NCI-H1694 treated with DMSO at 0.1 percent for 48 hours (cell line): Measurements from ENCODE around the gene GNA14.
"Not testable (repeated sequence)": the region's sequence is repeated elsewhere in the genome, so short reads cannot be mapped to it uniquely, and the experiment has no call there.

Source experiments
- DNase-seq: peaks from one replicate; lab custom pipeline; 2025; lab: John Stamatoyannopoulos, UW

The GNA14 gene

DNA sequence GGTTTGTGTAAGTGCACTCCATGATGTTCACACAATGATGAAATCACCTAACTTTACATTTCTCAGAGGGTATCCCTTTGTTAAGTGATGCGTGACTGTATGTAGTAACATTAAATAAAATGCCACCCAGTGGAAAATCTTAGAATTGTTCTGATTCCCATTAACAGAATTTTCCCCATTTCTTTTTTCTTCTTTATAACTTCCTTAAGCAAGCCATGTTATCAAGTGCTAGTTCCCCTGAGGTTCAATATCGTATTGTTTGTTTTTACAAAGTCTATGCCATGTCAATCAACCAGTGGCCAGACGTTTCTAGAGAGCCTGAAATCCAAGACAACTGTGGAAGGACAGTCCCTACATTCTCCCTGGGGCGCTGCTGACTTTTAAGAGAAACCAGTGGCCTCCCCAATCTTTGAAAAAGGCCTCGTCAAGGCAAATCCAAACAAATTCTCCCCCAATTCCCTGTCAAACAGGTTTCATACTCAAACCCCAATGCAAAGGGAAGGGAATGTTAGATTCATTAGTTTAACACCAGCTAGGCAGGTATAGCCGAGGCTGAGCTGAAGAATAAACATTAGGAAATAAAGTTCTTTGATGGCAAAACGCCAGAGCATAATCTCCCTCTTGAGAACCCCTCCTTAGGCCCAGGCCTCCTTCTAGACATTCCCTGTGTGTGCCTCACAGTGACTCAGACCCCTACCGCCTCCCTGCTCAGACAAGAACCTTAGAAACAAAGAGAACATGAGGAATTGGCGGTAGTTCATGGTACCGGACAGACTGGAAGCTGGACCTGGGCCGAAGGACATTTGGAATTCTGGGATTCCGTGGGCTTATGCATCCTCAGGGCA lies 198.7 kb downstream of the GNA14 start:
- no peak for DNase-seq

DNA sequence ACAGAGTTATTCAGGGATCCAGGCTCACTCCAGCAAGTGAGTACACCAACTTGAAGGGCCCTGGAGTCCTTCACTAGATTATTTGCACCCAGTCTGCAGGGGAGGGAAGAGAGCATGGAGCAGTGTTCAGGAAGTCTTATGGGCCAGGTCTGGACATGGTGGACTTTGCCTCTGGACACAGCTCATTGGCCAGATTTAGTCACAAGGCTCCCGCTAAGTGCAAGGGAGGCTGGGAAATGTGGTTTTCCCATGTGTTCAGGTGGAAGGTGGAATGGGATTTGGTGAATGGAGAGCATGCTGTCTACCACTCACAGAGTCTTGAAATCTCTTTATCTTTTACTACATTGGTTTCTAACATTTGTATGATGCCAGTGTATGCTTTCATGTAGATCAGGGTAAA lies 200.5 kb downstream of the GNA14 start:
- no peak for DNase-seq

DNA sequence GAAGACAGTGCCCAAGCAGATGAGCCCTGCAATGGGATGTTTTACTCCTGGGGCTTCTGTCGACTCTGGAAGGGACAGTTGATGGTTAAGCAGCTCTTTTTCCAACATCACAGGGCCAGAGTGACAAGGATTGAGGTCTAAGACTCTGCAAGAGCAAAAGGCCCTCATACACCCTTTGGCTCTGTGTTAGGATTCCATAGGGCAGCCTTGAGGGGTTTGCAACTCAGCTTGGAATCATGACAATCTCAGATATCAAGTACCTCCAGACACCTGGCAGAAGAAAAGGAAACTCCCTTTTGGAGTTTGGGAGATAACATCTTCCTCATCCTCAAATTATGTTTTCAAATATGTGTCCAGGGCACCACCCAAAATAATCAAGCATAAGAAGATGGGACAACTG lies 205.7 kb downstream of the GNA14 start:
- DNase-seq = no peak

- DNase-seq = not testable (repeated sequence)
Measured at GRCh38 chr9:77441124-77441523, 207.0 kb downstream of the GNA14 start.

GRCh38 chr9:77440057-77440456 lies 208.1 kb downstream of the GNA14 start:
- DNase-seq = no peak

- no peak for DNase-seq
Measured at GRCh38 chr9:77438653-77439052, 209.5 kb downstream of the GNA14 start.

- no peak for DNase-seq
Measured at GRCh38 chr9:77435688-77436087, 212.4 kb downstream of the GNA14 start.

- no peak for DNase-seq
Measured at GRCh38 chr9:77435277-77435676, 212.8 kb downstream of the GNA14 start.

DNA sequence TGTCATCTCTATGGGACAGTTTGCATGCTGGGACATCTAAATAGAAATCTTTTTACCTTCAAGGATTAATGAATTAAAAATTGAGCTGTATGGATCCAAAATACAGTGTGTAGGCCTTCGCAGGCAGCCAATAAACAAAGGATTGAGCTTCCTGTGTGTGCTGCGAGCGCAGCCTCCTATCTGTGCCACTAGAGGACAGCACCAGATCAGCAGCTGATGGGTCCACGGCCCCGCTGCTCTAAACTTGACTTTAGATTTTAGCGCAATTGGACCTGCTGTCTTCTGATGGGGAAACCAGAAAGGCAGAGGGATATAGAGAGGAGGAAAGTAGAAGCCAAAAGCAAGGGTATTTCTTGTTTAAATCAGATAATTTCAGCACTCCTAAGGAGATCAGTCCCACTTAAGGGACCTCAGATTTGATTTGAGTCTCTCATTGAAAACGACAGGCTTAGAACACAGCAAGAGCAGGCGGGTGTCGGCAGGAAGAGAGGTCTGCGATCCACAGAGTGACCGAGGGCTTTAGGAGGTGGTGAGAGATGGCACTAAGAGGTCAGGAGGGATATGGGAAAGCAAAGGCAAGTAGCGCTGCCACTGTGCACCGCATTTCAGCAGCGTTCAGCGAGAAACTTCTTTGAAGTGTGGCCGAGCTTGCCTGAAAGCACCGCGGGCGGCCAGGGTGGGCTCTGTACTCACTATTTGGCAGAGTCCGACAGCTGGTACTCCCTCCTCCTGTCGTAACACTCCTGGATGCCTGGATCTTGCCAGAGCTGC lies 214.3 kb downstream of the GNA14 start:
- DNase-seq = peak; percentile 31

- no peak for DNase-seq
Measured at GRCh38 chr9:77432053-77432452, 216.1 kb downstream of the GNA14 start.

GRCh38 chr9:77429928-77430327 lies 218.2 kb downstream of the GNA14 start:
- no peak for DNase-seq

DNA sequence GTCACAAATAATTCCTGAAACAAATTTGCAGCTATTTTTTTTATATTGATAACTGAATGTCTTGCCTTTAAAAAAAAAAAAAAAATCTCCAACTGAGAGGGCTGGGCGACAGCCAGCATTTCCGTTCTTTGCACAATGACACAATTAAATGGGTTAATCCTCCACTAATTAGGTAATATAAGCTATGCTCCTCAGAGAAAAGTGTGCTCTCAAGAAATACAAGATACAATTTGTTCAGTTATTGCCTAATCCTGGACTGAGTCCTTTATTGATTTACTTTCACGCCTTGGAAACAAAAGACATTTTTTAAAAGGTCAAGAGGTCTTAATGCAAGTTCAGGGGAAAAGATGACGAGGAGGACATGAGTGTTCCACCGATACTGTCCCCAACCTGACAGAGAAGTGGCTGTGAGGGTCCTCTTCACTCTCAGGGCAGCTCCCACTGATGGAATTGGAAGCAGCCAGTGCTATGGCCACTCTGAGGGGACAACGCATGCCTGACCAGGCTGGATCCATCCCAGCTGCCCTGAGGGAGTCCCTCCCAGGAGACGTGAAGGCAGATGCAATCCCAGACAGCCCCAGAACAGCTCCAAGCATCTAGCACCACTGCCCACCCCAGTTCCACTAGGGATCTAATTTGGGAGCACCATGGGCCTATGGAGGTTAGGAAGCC lies 220.7 kb downstream of the GNA14 start:
- DNase-seq = no peak

- DNase-seq = no peak
Measured at GRCh38 chr9:77426712-77427111, 221.4 kb downstream of the GNA14 start.

- DNase-seq = no peak
Measured at GRCh38 chr9:77424993-77425392, 223.1 kb downstream of the GNA14 start.

GRCh38 chr9:77423841-77424240 lies 224.3 kb downstream of the GNA14 start:
- DNase-seq = no peak

DNA sequence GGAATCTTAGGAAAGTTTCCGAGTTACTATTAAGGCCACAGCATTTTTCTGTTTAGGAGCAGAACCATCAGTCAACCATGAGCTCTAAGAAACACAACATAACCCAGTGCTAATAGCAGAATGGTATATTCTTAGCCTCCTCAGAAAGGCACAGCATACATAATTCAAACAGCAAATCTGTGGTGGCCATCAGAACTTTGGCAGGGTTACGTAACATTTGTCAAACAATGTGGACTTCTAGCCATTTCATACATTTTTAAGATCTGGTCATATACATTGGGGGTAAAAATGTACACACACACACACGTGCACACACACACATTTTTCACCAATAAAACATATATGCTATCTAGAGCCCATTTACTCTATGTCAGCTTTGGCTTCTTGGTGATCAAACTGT lies 225.2 kb downstream of the GNA14 start:
- no peak for DNase-seq

- DNase-seq = no peak
Measured at GRCh38 chr9:77421506-77422265, 226.4 kb downstream of the GNA14 start.

DNA sequence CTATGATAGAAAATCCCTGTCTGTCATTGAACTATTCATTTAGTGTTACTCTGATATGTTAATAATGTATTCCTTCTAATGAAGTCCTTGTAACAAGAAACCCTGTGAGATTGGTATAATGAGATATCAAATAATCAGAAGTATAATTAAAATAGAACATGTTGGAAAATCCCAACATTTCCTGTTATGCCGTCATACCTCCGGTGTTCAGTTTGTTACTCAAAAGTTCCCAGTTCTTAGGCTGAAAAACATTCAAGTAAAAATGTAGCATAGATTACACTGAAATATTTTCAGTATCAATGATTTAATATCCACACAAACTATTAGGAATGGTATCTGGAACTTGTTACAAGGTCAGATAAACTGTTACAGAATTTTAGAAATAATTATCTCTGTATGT lies 227.5 kb downstream of the GNA14 start:
- DNase-seq = no peak

DNA sequence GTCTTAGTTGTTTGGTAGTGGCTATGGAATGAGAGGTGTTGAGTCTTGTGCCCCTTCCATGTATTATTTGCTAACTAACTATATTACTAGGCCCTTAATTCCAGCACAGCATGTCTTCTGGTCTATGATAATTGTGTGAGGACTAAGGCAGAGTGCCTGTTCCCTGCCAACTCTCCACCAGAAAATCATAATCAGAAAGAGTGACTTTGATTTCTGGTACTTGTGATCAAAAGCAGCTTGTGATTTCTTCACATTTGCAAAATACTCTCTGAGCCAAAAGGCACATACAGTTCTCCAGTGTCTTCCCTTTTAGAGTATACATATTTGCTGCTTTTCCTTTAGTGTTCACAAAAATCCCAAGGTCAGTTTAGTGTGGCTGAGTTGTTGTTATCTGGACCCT lies 229.9 kb downstream of the GNA14 start:
- no peak for DNase-seq

GRCh38 chr9:77417566-77417965 lies 230.6 kb downstream of the GNA14 start:
- DNase-seq = no peak

- not testable (repeated sequence) for DNase-seq
Measured at GRCh38 chr9:77408521-77408920, 239.6 kb downstream of the GNA14 start.

- no peak for DNase-seq
Measured at GRCh38 chr9:77403239-77403638, 244.9 kb downstream of the GNA14 start.
